C4-2B (cell line): Measurements from ENCODE around the gene TNFAIP8L3.

Experiments
- H3K27ac ChIP-seq: fragments of 450-650 bp; 2 replicates; pipeline ENCODE4 v1.5.1; 2017
- CTCF ChIP-seq: fragments of 450-650 bp; conservative IDR thresholded peaks from 2 replicates; pipeline ENCODE4 v1.5.1; 2017; ENCODE audit warnings: mild to moderate bottlenecking
- ZFX ChIP-seq: fragments of 450-650 bp; IDR thresholded peaks from 2 replicates; pipeline ENCODE4 v1.6.1; 2017

The TNFAIP8L3 gene

GRCh38 chr15:51112078-51112477 is 17.4 kb upstream of the TNFAIP8L3 start:
- no peak overlapping the region for H3K27ac ChIP-seq
- TF ChIP-seq CTCF (no peak), ZFX (no peak)

- TF ChIP-seq ZFX, result no peak
- H3K27ac ChIP-seq, result no peak overlapping the region
These were observed 16.4 kb upstream of the TNFAIP8L3 start for GRCh38 chr15:51111061-51111460.

DNA sequence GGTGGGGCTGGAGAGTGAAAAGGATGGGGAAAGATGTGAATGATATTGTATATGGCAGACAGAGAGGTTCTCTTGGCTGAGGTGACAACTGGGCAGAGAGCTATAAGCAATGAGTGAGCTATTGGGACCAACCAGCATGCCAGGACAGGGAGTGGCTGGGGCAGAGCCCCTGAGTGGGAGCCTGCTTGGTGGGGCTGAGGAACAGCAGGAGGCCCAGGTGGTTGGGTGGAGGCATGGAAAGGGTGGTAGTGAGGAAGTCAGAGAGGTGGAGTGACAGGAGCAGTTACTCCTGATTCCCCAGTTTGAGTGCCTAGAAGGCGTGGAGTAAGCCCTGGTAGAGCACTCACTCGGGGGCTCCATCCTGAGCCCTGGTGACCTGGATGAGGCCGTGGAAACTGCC is 15.5 kb upstream of the TNFAIP8L3 start:
- TF ChIP-seq ZFX (no peak), CTCF (no peak)
- no peak overlapping the region for H3K27ac ChIP-seq

- H3K27ac ChIP-seq, result no peak overlapping the region
- TF ChIP-seq CTCF, result no peak
- TF ChIP-seq ZFX, result no peak
These were observed 14.3 kb upstream of the TNFAIP8L3 start for GRCh38 chr15:51108933-51109550.

- TF ChIP-seq ZFX, result no peak
- TF ChIP-seq CTCF, result no peak
- H3K27ac ChIP-seq, result no peak overlapping the region
These were observed 12.9 kb upstream of the TNFAIP8L3 start for GRCh38 chr15:51107612-51108011.

DNA sequence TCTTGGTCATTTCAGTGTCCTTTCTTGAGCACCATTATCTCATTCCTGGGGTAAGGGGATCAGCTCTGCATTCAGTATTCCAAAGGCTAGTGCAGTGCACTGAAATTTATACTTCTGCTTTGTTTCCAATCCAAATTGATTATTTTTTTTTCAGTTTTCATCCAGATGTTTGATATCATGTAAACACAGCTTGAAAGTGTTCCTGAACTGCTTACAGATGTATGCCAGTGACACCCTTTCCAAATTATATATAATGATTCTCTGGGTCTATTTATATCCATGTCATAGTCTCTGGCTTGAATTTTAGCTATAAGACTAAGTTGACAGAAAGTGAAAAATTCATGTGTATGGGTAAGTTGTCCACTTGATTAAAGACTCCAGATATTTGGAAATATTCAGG is 11.8 kb upstream of the TNFAIP8L3 start:
- TF ChIP-seq ZFX (no peak), CTCF (no peak)
- no peak overlapping the region for H3K27ac ChIP-seq

DNA sequence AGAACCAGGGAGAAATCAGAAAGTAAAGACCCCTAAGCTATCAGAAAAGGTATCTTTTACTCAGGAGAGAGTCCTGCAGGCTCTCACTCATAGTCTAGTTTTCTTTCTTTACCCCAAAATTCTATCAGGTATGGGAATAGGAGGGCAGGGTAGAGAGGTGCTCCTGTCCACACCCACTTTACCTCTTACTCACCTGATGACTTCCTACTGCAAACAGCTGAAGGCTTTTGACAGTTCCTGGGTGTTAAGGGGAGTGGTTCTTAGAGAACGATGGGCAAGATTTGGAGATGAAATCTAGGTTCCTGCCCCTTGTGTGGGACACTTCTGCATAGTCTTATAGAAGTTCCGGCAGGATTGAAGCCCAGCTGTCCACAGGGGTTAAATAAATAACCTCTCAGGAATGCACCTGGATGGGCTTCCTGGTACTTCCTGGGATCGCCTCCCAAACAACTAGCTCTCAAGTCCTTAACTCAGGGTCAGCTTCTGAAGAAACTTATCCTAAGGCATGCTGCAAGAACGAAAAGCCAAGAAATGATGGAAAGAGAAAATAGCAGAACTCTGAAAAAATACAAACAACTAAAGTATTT is 10.8 kb upstream of the TNFAIP8L3 start:
- no peak for TF ChIP-seq ZFX
- no peak for TF ChIP-seq CTCF
- no peak overlapping the region for H3K27ac ChIP-seq

DNA sequence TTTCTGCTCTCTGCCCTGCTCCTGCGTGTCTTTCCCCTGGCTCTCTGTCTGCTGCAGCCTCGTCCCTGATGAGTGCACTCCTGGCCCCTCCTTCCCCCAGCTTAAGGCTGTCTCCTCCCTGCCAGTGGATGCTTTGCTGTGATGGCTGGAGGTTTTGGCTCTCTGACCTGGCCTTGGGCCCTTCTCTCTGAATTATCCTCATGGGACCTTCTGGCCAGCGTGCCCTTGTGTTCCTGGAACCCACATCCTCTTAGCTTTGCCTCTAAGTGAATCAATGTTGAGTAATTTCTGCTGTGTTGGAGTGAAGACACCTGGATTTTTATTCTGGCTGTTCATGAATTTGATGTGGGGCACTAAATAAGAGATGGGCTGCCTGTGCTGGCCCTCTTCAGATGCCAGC is 9.8 kb upstream of the TNFAIP8L3 start:
- TF ChIP-seq ZFX (no peak), CTCF (no peak)
- no peak overlapping the region for H3K27ac ChIP-seq
